Spleen (tissue), 7 donors: Measurements from ENCODE around the gene GSG1L2.

ENCODE experiments used
- CTCF ChIP-seq, 11 experiments: fragments of 200-600 bp in 7 of 11; fragments of 450-650 bp in 4 of 11; sonication (generic) in 4 of 11; IDR thresholded peaks in 8 of 11; conservative IDR thresholded peaks in 3 of 11; 1 replicate in 7 of 11; 2 replicates in 4 of 11; pipeline versions ENCODE4 v1.4.0 to v1.8.0; 2016 to 2021; ENCODE audit warnings: antibody characterized with exemption in 11 of 11, inconsistent platforms in 4 of 11, mild to moderate bottlenecking in 1 of 11
- POLR2A ChIP-seq, 3 donors: fragments of 450-650 bp; IDR thresholded peaks; one replicate each; pipeline ENCODE4 v1.5.1; 2017; ENCODE audit warnings: antibody characterized with exemption in 3 of 3, mild to moderate bottlenecking in 1 of 3
- donor health status: DM: no; HTN: no; CAD: no; lungs with moderate emphysema.
- donor health status: DM: no; HTN: no; CAD: no.
- donor health status: DM: no; HTN: no; CAD: no.

- TF ChIP-seq CTCF (IDR thresholded peaks at IDR 0.05 in 8 of 11, conservative IDR thresholded peaks at IDR 0.05 in 3 of 11) (no peak), POLR2A (IDR thresholded peaks at IDR 0.05) (no peak)
Observed at GRCh38 chr17:9771465-9771864, 50.4 kb downstream of the GSG1L2 start.
